ENCODE results near the gene CDH16.

GRCh38 chr16:66886914-66887313, 31.8 kb downstream of the CDH16 start:
- TF ChIP-seq CTCF (IDR thresholded peaks at IDR 0.05) (no peak), POLR2A (IDR thresholded peaks at IDR 0.05) (no peak)

All from heart left ventricle (tissue), 13 donors.